Loucy (cell line): ENCODE measurements around the gene VIPR2.

Experiments
- H2AFZ ChIP-seq: fragments of 200-600 bp; sonication (generic); 2 replicates; pipeline ENCODE4 v1.6.0; 2016; ENCODE audit warnings: antibody characterized with exemption, mild to moderate bottlenecking, low read length, moderate library complexity
- H3F3A ChIP-seq: fragments of 200-600 bp; 2 replicates; pipeline ENCODE4 v1.6.0; 2016; ENCODE audit warnings: antibody characterized with exemption, low read depth, mild to moderate bottlenecking
- H3K27me3 ChIP-seq: fragments of 200-600 bp; sonication (generic); 2 replicates; pipeline ENCODE4 v1.6.1; 2014; ENCODE audit warnings: low read length, mild to moderate bottlenecking; ENCODE audit not compliant: insufficient read depth, poor library complexity, severe bottlenecking
- H3K36me3 ChIP-seq: fragments of 200-600 bp; sonication (generic); 2 replicates; pipeline ENCODE4 v1.6.1; 2016; ENCODE audit warnings: low read length; ENCODE audit not compliant: insufficient read depth
- H3K4me1 ChIP-seq: fragments of 200-600 bp; sonication (generic); 2 replicates; pipeline ENCODE4 v1.5.1; 2014; ENCODE audit warnings: low read length, mild to moderate bottlenecking; ENCODE audit not compliant: insufficient read depth, poor library complexity, severe bottlenecking
- H3K4me2 ChIP-seq: fragments of 200-600 bp; sonication (generic); 2 replicates; pipeline ENCODE4 v1.6.0; 2014; ENCODE audit warnings: antibody characterized with exemption, low read length, low read depth, mild to moderate bottlenecking; ENCODE audit not compliant: poor library complexity, severe bottlenecking
- H3K4me3 ChIP-seq: fragments of 200-600 bp; sonication (generic); 2 replicates; pipeline ENCODE4 v1.5.1; 2014; ENCODE audit warnings: low read length, mild to moderate bottlenecking, mixed read lengths; ENCODE audit not compliant: poor library complexity, severe bottlenecking
- H3K79me2 ChIP-seq: fragments of 200-600 bp; sonication (generic); 2 replicates; pipeline ENCODE4 v1.6.1; 2014; ENCODE audit warnings: low read length; ENCODE audit not compliant: insufficient read depth
- H3K9ac ChIP-seq: fragments of 200-600 bp; sonication (generic); 2 replicates; pipeline ENCODE4 v1.6.0; 2014; ENCODE audit warnings: mild to moderate bottlenecking, low read depth, low read length, moderate library complexity; ENCODE audit not compliant: poor library complexity, severe bottlenecking
- H3K9me2 ChIP-seq: fragments of 200-600 bp; sonication (generic); replicated peaks from 2 replicates; pipeline ENCODE4 v1.6.1; 2016; ENCODE audit warnings: low read depth, low read length, mixed read lengths
- H3K9me3 ChIP-seq: fragments of 200-600 bp; sonication (generic); 2 replicates; pipeline ENCODE4 v1.6.1; 2014; ENCODE audit warnings: mild to moderate bottlenecking, antibody characterized with exemption, low read length, low read depth; ENCODE audit not compliant: insufficient read depth
- H4K20me1 ChIP-seq: fragments of 200-600 bp; sonication (generic); 2 replicates; pipeline ENCODE4 v1.6.0; 2014; ENCODE audit warnings: antibody characterized with exemption, low read length, mild to moderate bottlenecking; ENCODE audit not compliant: insufficient read depth, poor library complexity, severe bottlenecking
- CTCF ChIP-seq: fragments of 200-600 bp; sonication (generic); conservative IDR thresholded peaks from 2 replicates; pipeline ENCODE4 v1.5.1; 2014; ENCODE audit warnings: mild to moderate bottlenecking, antibody characterized with exemption, low read length
- EZH2phosphoT487 ChIP-seq: fragments of 200-600 bp; IDR thresholded peaks from 2 replicates; pipeline ENCODE4 v1.6.1; 2018; ENCODE audit warnings: antibody characterized with exemption, mild to moderate bottlenecking, moderate library complexity, borderline replicate concordance

VIPR2 gene

GRCh38 chr7:159010411-159010810 is 134.3 kb downstream of the VIPR2 start:
- TF ChIP-seq EZH2phosphoT487 (no peak), CTCF (no peak)
- Histone ChIP-seq H3K4me2 (no peak overlapping the region), H3F3A (no peaks in the 10 kb centered on the region), H4K20me1 (no peaks in the 10 kb centered on the region), H2AFZ (no peak overlapping the region), H3K4me1 (no peaks in the 10 kb centered on the region), H3K9me2 (no peaks in the 10 kb centered on the region), H3K9ac (no peak overlapping the region), H3K27me3 (no peaks in the 10 kb centered on the region), H3K9me3 (peaks cover 6% of the 10 kb centered on the region; the same call in 1 of the 2 replicates), H3K79me2 (no peaks in the 10 kb centered on the region), H3K4me3 (no peak overlapping the region), H3K36me3 (no peaks in the 10 kb centered on the region)

GRCh38 chr7:159009951-159010350 is 134.7 kb downstream of the VIPR2 start:
- peaks cover 8% of the 10 kb centered on the region; the same call in 1 of the 2 replicates for H3K9me3 ChIP-seq
- TF ChIP-seq CTCF, result no peak
- no peak for TF ChIP-seq EZH2phosphoT487
- H3K27me3 ChIP-seq, result no peaks in the 10 kb centered on the region
- no peaks in the 10 kb centered on the region for H3K4me1 ChIP-seq
- H3K4me3 ChIP-seq, result no peak overlapping the region
- H3K36me3 ChIP-seq, result no peaks in the 10 kb centered on the region
- H4K20me1 ChIP-seq, result no peaks in the 10 kb centered on the region
- no peak overlapping the region for H3K9ac ChIP-seq
- no peaks in the 10 kb centered on the region for H3F3A ChIP-seq
- no peaks in the 10 kb centered on the region for H3K79me2 ChIP-seq
- H3K4me2 ChIP-seq, result no peak overlapping the region
- H3K9me2 ChIP-seq, result no peaks in the 10 kb centered on the region
- H2AFZ ChIP-seq, result no peak overlapping the region

- H3K79me2 ChIP-seq, result no peaks in the 10 kb centered on the region
- no peaks in the 10 kb centered on the region for H3K36me3 ChIP-seq
- no peak for TF ChIP-seq EZH2phosphoT487
- TF ChIP-seq CTCF, result no peak
- H3K4me3 ChIP-seq, result no peak overlapping the region
- H3F3A ChIP-seq, result no peaks in the 10 kb centered on the region
- H2AFZ ChIP-seq, result no peak overlapping the region
- no peaks in the 10 kb centered on the region for H3K4me1 ChIP-seq
- no peak overlapping the region for H3K9ac ChIP-seq
- H3K9me3 ChIP-seq, result peaks cover 8% of the 10 kb centered on the region; the same call in 1 of the 2 replicates
- H4K20me1 ChIP-seq, result no peaks in the 10 kb centered on the region
- H3K4me2 ChIP-seq, result no peak overlapping the region
- H3K27me3 ChIP-seq, result no peaks in the 10 kb centered on the region
- H3K9me2 ChIP-seq, result no peaks in the 10 kb centered on the region
Measured at GRCh38 chr7:159008417-159008816, 136.2 kb downstream of the VIPR2 start.
